ENCODE measurements around the gene CHRM2.

DNA sequence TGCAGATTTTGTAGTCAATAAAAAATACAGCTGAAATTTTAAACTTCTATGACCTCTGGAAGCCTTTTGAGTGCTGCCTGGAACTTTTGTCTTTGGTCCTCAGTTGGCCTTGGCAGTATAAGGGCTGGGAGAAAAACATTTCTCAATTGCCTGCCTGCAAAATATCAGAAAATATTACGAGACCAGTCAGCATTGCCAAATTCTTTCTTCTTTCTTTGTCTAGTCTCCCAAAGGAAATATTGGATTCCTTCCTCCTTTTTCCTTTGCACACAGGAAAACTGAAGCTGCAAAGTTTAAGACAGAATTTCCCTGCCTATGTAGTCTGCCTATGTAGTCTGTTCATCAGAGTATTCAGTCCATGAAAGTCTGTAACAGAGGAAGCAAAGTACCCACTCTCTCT lies 95.9 kb downstream of the CHRM2 start:
- TF ChIP-seq CTCF (IDR thresholded peaks at IDR 0.05) (no peak), ZFX (IDR thresholded peaks at IDR 0.05; ENCODE audit: borderline replicate concordance) (no peak)
